ENCODE data around the gene CTNNA3. TPM values are rescaled to one million over a fixed set of nuclear protein-coding genes. Genes with fewer than 3 reads are reported as not detected.

Gene CTNNA3
- total and polyA plus RNA-seq, 4 donors, result 0.16 to 2.4 (median 1.4) TPM

DNA sequence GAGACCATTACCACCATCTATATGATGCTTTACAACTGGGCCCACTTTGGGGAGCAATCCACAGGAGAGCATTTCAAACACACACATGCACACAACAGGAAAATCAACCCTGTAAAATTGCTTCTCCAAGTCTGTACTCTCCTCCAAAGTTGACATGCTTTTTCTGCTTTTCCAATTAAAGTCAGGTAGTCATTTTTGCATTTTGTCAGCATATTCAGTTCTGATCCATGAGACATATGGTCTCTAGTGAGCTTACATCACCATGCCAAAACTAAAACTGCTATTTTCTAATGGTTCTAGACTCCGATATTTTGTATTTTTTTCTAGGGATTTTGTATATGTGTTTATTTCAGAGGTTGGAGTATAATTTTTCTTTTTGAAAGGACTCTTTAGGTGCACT, 1143.7 kb downstream of the CTNNA3 start:
- TF ChIP-seq, protein P1, sequence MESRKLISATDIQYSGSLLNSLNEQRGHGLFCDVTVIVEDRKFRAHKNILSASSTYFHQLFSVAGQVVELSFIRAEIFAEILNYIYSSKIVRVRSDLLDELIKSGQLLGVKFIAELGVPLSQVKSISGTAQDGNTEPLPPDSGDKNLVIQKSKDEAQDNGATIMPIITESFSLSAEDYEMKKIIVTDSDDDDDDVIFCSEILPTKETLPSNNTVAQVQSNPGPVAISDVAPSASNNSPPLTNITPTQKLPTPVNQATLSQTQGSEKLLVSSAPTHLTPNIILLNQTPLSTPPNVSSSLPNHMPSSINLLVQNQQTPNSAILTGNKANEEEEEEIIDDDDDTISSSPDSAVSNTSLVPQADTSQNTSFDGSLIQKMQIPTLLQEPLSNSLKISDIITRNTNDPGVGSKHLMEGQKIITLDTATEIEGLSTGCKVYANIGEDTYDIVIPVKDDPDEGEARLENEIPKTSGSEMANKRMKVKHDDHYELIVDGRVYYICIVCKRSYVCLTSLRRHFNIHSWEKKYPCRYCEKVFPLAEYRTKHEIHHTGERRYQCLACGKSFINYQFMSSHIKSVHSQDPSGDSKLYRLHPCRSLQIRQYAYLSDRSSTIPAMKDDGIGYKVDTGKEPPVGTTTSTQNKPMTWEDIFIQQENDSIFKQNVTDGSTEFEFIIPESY (IDR thresholded peaks at IDR 0.05), result no peak
- TF ChIP-seq, protein P2, sequence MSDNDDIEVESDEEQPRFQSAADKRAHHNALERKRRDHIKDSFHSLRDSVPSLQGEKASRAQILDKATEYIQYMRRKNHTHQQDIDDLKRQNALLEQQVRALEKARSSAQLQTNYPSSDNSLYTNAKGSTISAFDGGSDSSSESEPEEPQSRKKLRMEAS (IDR thresholded peaks at IDR 0.05), result no peak
- no peak for DNase-seq (ENCODE audit: low spot score)
- no peaks in the 10 kb centered on the region for H3K36me3 ChIP-seq (ENCODE audit: control insufficient read depth in 4 of 4, insufficient read depth in 3 of 4, low read depth in 1 of 4, low read length in 3 of 4)
- no peaks in the 10 kb centered on the region for H3K9me3 ChIP-seq (ENCODE audit: control insufficient read depth in 4 of 4, low read length in 3 of 4)
- H3K27me3 ChIP-seq (ENCODE audit: control insufficient read depth in 4 of 4, insufficient read depth in 4 of 4, low read length in 3 of 4), result no peaks in the 10 kb centered on the region
- H3K27ac ChIP-seq (ENCODE audit: low read depth in 1 of 2, low read length in 2 of 2), result no peak overlapping the region
- H3K4me3 ChIP-seq (ENCODE audit: low read depth in 1 of 3, low read length in 3 of 3), result no peak overlapping the region
- H3K4me1 ChIP-seq (ENCODE audit: control insufficient read depth in 4 of 4, insufficient read depth in 4 of 4, low read length in 3 of 4), result no peaks in the 10 kb centered on the region
- 95% methylated on average over 1 of the region's 1 CpG for WGBS
- H3K9ac ChIP-seq (ENCODE audit: low read depth in 1 of 2, low read length in 2 of 2), result no peak overlapping the region

DNA sequence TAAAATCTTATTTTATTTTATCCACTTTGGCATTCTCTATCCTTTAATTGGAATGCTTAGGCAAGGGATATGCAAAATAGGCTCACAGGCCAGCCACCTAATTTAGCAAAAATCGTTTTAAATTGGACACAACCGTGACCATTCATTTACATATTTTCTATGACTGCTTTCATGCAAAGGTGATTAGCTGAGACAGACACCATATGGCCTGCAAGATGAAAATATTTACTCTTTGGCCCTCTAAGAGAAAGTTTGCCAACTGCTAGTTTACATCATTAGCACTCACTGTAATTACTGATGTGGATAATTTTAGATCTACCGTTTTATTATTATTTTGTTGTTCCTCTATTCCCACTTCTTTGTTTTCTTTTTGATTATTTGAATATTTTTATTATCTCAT, 1145.6 kb downstream of the CTNNA3 start:
- no peaks in the 10 kb centered on the region for H3K27me3 ChIP-seq (ENCODE audit: control insufficient read depth in 4 of 4, insufficient read depth in 4 of 4, low read length in 3 of 4)
- H3K27ac ChIP-seq (ENCODE audit: low read depth in 1 of 2, low read length in 2 of 2), result no peak overlapping the region
- WGBS, result 69% methylated on average over 3 of the region's 3 CpGs
- no peak for DNase-seq (ENCODE audit: low spot score)
- no peak overlapping the region for H3K4me3 ChIP-seq (ENCODE audit: low read depth in 1 of 3, low read length in 3 of 3)
- H3K4me1 ChIP-seq (ENCODE audit: control insufficient read depth in 4 of 4, insufficient read depth in 4 of 4, low read length in 3 of 4), result no peaks in the 10 kb centered on the region
- TF ChIP-seq FOXA1 (IDR thresholded peaks at IDR 0.05), result no peak
- TF ChIP-seq RAD21 (IDR thresholded peaks at IDR 0.05), result no peak
- TF ChIP-seq, protein P3, sequence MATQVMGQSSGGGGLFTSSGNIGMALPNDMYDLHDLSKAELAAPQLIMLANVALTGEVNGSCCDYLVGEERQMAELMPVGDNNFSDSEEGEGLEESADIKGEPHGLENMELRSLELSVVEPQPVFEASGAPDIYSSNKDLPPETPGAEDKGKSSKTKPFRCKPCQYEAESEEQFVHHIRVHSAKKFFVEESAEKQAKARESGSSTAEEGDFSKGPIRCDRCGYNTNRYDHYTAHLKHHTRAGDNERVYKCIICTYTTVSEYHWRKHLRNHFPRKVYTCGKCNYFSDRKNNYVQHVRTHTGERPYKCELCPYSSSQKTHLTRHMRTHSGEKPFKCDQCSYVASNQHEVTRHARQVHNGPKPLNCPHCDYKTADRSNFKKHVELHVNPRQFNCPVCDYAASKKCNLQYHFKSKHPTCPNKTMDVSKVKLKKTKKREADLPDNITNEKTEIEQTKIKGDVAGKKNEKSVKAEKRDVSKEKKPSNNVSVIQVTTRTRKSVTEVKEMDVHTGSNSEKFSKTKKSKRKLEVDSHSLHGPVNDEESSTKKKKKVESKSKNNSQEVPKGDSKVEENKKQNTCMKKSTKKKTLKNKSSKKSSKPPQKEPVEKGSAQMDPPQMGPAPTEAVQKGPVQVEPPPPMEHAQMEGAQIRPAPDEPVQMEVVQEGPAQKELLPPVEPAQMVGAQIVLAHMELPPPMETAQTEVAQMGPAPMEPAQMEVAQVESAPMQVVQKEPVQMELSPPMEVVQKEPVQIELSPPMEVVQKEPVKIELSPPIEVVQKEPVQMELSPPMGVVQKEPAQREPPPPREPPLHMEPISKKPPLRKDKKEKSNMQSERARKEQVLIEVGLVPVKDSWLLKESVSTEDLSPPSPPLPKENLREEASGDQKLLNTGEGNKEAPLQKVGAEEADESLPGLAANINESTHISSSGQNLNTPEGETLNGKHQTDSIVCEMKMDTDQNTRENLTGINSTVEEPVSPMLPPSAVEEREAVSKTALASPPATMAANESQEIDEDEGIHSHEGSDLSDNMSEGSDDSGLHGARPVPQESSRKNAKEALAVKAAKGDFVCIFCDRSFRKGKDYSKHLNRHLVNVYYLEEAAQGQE (IDR thresholded peaks at IDR 0.05), result no peak
- TF ChIP-seq, protein P1 (IDR thresholded peaks at IDR 0.05), result no peak
- no peak for TF ChIP-seq TAF1 (conservative IDR thresholded peaks at IDR 0.05)
- H3K9ac ChIP-seq (ENCODE audit: low read depth in 1 of 2, low read length in 2 of 2), result no peak overlapping the region
- H3K36me3 ChIP-seq (ENCODE audit: control insufficient read depth in 4 of 4, insufficient read depth in 3 of 4, low read depth in 1 of 4, low read length in 3 of 4), result no peaks in the 10 kb centered on the region
- H3K9me3 ChIP-seq (ENCODE audit: control insufficient read depth in 4 of 4, low read length in 3 of 4), result no peaks in the 10 kb centered on the region

DNA sequence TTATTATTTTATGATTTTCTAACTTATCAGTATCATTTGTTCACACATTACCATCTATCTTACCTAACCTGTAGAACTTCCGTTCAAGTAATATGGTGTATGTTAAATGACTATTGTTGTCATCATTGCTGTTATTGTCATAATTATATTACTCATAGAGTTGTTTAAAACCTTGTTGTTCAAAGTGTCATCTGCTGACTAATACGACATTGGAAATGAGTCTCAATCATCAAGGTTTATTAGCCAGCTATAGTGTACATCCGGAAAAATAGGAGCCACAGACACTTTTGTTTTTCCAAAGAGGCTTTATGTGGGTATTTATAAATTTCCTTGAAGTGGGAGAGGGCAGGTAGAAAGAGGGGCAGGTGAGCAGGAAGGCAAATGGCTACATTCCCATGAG, 1157.1 kb downstream of the CTNNA3 start:
- H3K4me3 ChIP-seq (ENCODE audit: low read depth in 1 of 3, low read length in 3 of 3), result no peak overlapping the region
- no peaks in the 10 kb centered on the region for H3K36me3 ChIP-seq (ENCODE audit: control insufficient read depth in 4 of 4, insufficient read depth in 3 of 4, low read depth in 1 of 4, low read length in 3 of 4)
- TF ChIP-seq HNF4A (conservative IDR thresholded peaks at IDR 0.05) (no peak), SP1 (IDR thresholded peaks at IDR 0.05) (no peak)
- DNase-seq (ENCODE audit: low spot score), result no peak
- 84% methylated on average over 3 of the region's 3 CpGs for WGBS
- no peaks in the 10 kb centered on the region for H3K4me1 ChIP-seq (ENCODE audit: control insufficient read depth in 4 of 4, insufficient read depth in 4 of 4, low read length in 3 of 4)
- H3K9ac ChIP-seq (ENCODE audit: low read depth in 1 of 2, low read length in 2 of 2), result no peak overlapping the region
- H3K9me3 ChIP-seq (ENCODE audit: control insufficient read depth in 4 of 4, low read length in 3 of 4), result no peaks in the 10 kb centered on the region
- no peaks in the 10 kb centered on the region for H3K27me3 ChIP-seq (ENCODE audit: control insufficient read depth in 4 of 4, insufficient read depth in 4 of 4, low read length in 3 of 4)
- no peak overlapping the region for H3K27ac ChIP-seq (ENCODE audit: low read depth in 1 of 2, low read length in 2 of 2)
